ENCODE results near the gene HPGDS.

GRCh38 chr4:94338681-94339351, 3.8 kb downstream of the HPGDS start:
- TF ChIP-seq POLR2A (IDR thresholded peaks at IDR 0.05; ENCODE audit: low read length) = no peak
- TF ChIP-seq GATA1 (IDR thresholded peaks at IDR 0.05; ENCODE audit: low read depth, low read length) = no peak

All from erythroblast (primary cell).